SK-N-MC (cell line): ENCODE results near the gene CDK8.

ENCODE experiments used
- DNase-seq: peaks from one replicate; pipeline ENCODE4 v3.0.0-alpha.2; 2011; ENCODE audit warnings: low read depth, low spot score
- H3K27ac ChIP-seq: fragments of 200-600 bp; sonication (generic); 2 replicates; pipeline ENCODE4 v1.5.1; 2016; ENCODE audit warnings: mixed run types
- H3K36me3 ChIP-seq: fragments of 200-600 bp; sonication (generic); 2 replicates; pipeline ENCODE4 v1.6.1; 2017; ENCODE audit warnings: antibody characterized with exemption, low read length, mixed read lengths; ENCODE audit not compliant: insufficient read depth
- H3K4me3 ChIP-seq: fragments of 200-600 bp; sonication (generic); 2 replicates; pipeline ENCODE4 v1.5.1; 2016
- H3K9ac ChIP-seq: fragments of 200-600 bp; sonication (generic); 2 replicates; pipeline ENCODE4 v1.8.0; 2017; ENCODE audit warnings: mixed run types, mixed read lengths; ENCODE audit not compliant: insufficient read length
- H3K9me3 ChIP-seq: fragments of 200-600 bp; sonication (generic); 2 replicates; pipeline ENCODE4 v1.6.1; 2017; ENCODE audit warnings: low read depth, mild to moderate bottlenecking, antibody characterized with exemption, low read length, moderate library complexity, mixed read lengths
- EZH2 ChIP-seq: fragments of 200-600 bp; sonication (generic); IDR thresholded peaks from one replicate; pipeline ENCODE4 v1.6.1; 2017; ENCODE audit warnings: antibody characterized with exemption
- FOXP2 ChIP-seq: optimal IDR thresholded peaks from 2 replicates; pipeline ENCODE3; 2011; ENCODE audit warnings: mild to moderate bottlenecking, moderate library complexity; ENCODE audit not compliant: insufficient read depth; ENCODE audit errors: extremely low read length, control extremely low read depth
- POLR2AphosphoS5 ChIP-seq: IDR thresholded peaks from 2 replicates; pipeline ENCODE4 v1.6.1; 2012; ENCODE audit warnings: mild to moderate bottlenecking, low read depth, low read length, borderline replicate concordance

CDK8 gene

DNA sequence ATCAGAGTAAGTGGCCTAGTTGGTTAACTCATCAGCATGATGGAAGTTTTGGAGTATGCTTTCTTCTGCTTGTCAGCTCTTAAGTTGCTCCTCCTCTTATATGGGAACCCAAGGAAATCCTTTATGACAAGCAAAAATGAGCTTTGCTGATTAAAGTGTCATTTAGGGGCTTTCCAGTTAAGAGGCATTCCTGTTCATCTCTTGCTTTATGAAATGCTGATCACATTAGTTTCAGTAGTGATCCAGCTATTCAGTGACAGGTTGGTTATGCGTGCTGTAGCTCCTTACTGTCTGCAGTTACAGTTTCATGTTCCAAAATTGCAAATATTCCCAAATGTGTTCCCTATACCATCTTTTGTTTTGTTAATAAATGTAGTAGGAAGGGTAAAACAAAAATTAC lies 146.6 kb downstream of the CDK8 start:
- no peak for DNase-seq
- peaks cover 5% of the 10 kb centered on the region; the same call in 1 of the 2 replicates for H3K36me3 ChIP-seq
- no peak for TF ChIP-seq POLR2AphosphoS5
- TF ChIP-seq FOXP2: no peak
- TF ChIP-seq EZH2: no peak
- H3K9ac ChIP-seq: no peak overlapping the region
- H3K27ac ChIP-seq: no peak overlapping the region
- H3K9me3 ChIP-seq: no peaks in the 10 kb centered on the region
- H3K4me3 ChIP-seq: no peak overlapping the region

DNA sequence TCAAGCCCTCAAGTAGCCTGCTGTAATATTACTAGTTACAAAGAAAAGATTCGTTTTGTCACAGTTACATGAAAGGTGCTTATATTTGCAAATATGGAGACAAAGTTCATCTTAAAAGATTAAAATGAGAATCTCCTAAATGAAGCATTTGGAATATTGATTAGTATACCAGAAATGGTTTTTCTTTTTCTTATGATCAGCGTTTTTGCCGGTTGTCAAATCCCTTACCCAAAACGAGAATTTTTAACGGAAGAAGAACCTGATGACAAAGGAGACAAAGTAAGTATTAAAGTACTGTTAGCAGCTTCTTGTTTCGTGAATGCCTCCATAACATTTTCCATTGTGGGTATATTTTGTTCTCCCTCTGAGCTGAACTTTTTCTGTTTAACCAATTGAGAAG lies 147.1 kb downstream of the CDK8 start:
- no peak for DNase-seq
- no peak for TF ChIP-seq EZH2
- TF ChIP-seq FOXP2: no peak
- no peak for TF ChIP-seq POLR2AphosphoS5
- no peak overlapping the region for H3K27ac ChIP-seq
- H3K4me3 ChIP-seq: no peak overlapping the region
- no peaks in the 10 kb centered on the region for H3K9me3 ChIP-seq
- H3K36me3 ChIP-seq: peaks cover 5% of the 10 kb centered on the region; the same call in 1 of the 2 replicates
- H3K9ac ChIP-seq: no peak overlapping the region

DNA sequence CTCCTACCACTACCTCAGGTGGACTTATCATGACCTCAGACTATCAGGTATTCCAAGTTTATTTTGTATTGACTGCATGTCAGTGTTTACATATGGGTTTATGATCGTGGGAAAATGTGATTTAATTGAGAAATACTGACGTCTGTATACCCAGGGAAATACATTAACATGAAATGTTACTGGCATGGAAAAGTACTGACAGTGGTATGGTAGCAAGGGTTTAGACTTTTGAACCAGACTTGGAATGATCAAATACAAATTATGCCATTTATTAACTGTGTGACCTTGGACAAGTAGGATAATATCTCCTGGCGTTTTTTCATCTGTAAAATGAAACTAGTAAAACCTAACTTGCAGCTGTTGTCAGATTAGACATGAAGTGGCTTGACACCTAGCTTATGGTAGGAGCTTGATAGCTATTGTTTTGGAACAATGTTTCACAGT lies 147.7 kb downstream of the CDK8 start:
- H3K9ac ChIP-seq: no peak overlapping the region
- no peak for DNase-seq
- H3K27ac ChIP-seq: no peak overlapping the region
- H3K9me3 ChIP-seq: no peaks in the 10 kb centered on the region
- H3K4me3 ChIP-seq: no peak overlapping the region
- TF ChIP-seq POLR2AphosphoS5 (no peak), EZH2 (no peak), FOXP2 (no peak)
- H3K36me3 ChIP-seq: peaks cover 5% of the 10 kb centered on the region; the same call in 1 of the 2 replicates

DNA sequence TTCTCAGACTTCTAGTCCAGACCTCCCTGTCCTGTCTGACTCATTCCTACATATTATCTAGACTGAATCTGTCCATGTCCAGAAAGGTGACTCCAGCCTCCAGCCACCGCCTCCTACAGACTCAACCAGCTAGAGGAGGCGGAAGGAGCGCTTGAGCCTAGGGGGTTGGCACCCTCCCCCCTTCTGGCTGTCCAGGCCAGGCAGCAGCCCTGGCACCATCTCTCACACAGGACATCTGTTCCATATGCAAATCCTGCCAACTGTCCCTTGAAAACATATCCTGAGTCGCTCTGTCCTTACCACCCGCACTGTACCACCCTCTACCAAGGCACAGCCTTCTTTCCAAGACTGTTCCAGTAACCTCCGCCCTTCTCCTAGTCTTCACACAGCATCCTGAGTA lies 152.9 kb downstream of the CDK8 start:
- H3K4me3 ChIP-seq: no peak overlapping the region
- TF ChIP-seq FOXP2: no peak
- TF ChIP-seq EZH2: no peak
- no peak for TF ChIP-seq POLR2AphosphoS5
- H3K27ac ChIP-seq: no peak overlapping the region
- no peaks in the 10 kb centered on the region; the same call in 1 of the 2 replicates for H3K36me3 ChIP-seq
- DNase-seq: no peak
- no peaks in the 10 kb centered on the region for H3K9me3 ChIP-seq
- H3K9ac ChIP-seq: no peak overlapping the region

DNA sequence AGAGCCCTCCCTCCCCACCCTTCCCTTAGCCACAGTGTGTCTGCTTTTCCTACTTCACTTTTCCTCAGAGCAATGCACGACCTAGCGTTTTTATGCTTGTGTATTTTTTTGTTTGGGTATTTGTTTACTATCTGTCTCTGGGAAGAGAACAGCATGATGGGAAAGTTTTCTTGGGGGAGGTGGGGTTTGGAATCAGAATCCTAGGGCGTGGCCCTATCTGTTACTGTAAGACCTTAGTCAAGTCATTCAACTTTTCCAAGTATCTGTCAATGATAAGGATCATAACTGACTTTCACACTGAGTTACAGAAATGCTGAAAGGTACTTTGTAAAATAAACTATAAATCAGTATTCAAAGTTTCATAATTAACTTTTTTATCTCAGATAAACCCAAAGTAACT lies 157.3 kb downstream of the CDK8 start:
- H3K9ac ChIP-seq: no peak overlapping the region
- no peak overlapping the region for H3K27ac ChIP-seq
- no peaks in the 10 kb centered on the region for H3K36me3 ChIP-seq
- TF ChIP-seq FOXP2 (no peak), EZH2 (no peak), POLR2AphosphoS5 (no peak)
- no peak for DNase-seq
- no peak overlapping the region for H3K4me3 ChIP-seq
- H3K9me3 ChIP-seq: no peaks in the 10 kb centered on the region

DNA sequence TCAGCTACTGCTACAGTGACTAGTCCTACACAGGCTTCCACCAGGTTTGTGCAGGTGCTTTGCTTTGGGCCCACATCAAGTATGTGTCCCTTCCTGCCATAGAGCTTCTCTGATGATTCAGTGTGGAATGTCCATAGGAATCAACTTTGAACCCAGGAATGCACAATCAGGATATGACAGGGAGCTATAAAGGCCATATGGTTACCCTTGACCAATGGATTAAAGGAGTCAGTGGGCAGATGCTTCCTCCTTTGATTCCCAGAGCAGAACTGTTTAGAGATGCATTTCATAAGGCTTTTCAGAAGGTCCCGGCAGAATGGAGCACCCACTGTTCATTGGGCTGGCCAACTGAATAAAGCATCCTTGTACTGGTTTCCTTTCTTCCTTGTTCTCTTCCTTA lies 158.3 kb downstream of the CDK8 start:
- no peak overlapping the region for H3K4me3 ChIP-seq
- no peak overlapping the region for H3K9ac ChIP-seq
- no peak for TF ChIP-seq FOXP2
- TF ChIP-seq POLR2AphosphoS5: no peak
- no peak for TF ChIP-seq EZH2
- DNase-seq: no peak
- no peaks in the 10 kb centered on the region for H3K36me3 ChIP-seq
- H3K9me3 ChIP-seq: no peaks in the 10 kb centered on the region
- H3K27ac ChIP-seq: no peak overlapping the region

DNA sequence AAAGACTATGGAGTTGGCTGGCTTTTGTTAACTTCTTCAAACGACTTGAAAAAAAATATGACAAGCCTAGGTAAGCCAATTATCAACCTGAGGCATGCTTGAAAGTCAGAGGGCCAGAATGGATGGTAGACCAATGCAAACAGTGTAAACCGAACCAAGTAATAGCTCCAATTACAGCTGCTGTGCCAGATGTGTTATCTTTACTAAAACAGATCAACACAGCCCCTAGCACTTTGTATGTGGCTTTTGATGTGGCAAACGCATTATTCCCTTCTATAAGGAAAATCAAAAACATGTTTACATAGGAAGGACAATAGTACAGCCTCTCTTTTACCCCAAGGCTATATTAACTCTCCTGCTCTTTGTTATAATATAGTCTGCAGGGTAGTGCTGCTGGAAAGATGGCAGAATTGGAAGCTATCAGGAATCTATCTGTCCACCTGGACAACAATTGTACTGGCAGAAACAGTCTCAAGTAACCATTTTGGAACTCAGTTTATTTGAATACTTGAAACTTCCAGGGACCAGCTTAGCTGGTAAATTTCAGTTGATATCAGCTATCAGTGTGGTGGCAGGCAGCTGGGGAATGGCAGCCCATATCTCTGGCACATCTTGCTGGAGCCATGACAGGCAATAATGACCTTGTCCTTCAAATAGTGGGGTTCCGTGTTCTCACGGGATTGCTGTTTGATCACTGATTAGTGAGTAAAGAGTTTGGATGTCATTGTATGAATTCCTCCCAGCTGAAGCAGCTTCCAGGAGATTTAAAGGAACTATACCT lies 159.2 kb downstream of the CDK8 start:
- Histone ChIP-seq H3K4me3 (no peak overlapping the region), H3K9ac (no peak overlapping the region), H3K36me3 (no peaks in the 10 kb centered on the region), H3K9me3 (no peaks in the 10 kb centered on the region), H3K27ac (no peak overlapping the region)
- TF ChIP-seq EZH2: no peak
- no peak for TF ChIP-seq FOXP2
- no peak for TF ChIP-seq POLR2AphosphoS5
- DNase-seq: no peak

DNA sequence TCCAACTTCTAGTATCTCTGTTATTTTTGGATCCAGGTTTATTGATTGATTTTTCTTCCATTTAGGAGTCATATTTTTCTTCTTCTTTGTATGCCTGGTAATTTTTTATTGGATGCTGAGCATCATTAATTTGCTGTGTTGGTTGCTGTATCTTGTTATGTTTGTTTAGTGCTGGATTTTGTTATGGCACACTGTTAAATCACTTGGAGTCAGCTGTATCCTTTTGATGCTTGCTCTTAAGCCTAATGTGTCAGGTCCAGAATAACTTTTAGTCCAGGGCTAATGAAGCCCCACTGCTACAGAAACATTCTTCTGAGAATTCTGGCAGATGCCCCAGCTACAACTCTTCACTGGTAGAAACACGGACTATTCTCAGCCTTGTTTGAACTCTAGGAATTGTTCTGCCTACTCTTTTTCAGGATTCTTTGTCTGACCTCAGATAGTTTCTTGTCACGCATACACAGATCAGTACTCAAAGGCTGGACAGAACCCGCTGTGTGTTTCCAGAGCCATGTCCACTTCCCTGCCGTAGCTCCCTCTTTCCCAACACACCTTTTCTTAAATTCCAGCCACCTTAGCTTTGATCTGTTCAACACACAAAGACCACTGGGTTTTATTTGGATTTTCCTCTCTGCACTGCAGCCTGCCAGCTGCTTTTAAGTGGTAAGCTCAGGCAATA lies 166.5 kb downstream of the CDK8 start:
- H3K36me3 ChIP-seq: no peaks in the 10 kb centered on the region
- H3K27ac ChIP-seq: no peak overlapping the region
- no peak for DNase-seq
- no peak overlapping the region for H3K9ac ChIP-seq
- no peak overlapping the region for H3K4me3 ChIP-seq
- no peaks in the 10 kb centered on the region for H3K9me3 ChIP-seq
- TF ChIP-seq POLR2AphosphoS5 (no peak), FOXP2 (no peak), EZH2 (no peak)
